ENCODE results near the gene PDE4D. TPM values are rescaled to one million over a fixed set of nuclear protein-coding genes. Genes with fewer than 3 reads are reported as not detected.

PDE4D gene
- total and polyA plus RNA-seq, 12 donors = 1.2 to 18.9 (median 2.1) TPM

- intact Hi-C loops (cut with DNase I) = no loop called here
- H3K27me3 ChIP-seq = no peaks in the 10 kb centered on the region
- H3K4me3 ChIP-seq = no peak overlapping the region
- no peaks in the 10 kb centered on the region for H3K36me3 ChIP-seq (replicated peaks in 1 of 2)
- no peak for DNase-seq
- TF ChIP-seq CTCF (IDR thresholded peaks at IDR 0.05) (no peak), POLR2A (IDR thresholded peaks at IDR 0.05) (no peak)
- no peaks in the 10 kb centered on the region for H3K4me1 ChIP-seq (replicated peaks in 1 of 2)
- 49 to 71% (median 59%) methylated on average over 2 of the region's 2 CpGs for WGBS, 4 donors
- no peak overlapping the region for H3K27ac ChIP-seq
- no peaks in the 10 kb centered on the region for H3K9me3 ChIP-seq (replicated peaks in 1 of 3)
Observed at GRCh38 chr5:59873113-59873512, 20.4 kb downstream of the PDE4D start.

- no peaks in the 10 kb centered on the region for H3K4me1 ChIP-seq (replicated peaks in 1 of 2)
- TF ChIP-seq POLR2A (IDR thresholded peaks at IDR 0.05) (no peak), CTCF (IDR thresholded peaks at IDR 0.05) (no peak)
- no peak overlapping the region for H3K27ac ChIP-seq
- H3K36me3 ChIP-seq (replicated peaks in 1 of 2) = no peaks in the 10 kb centered on the region
- intact Hi-C loops (cut with DNase I) = no loop called here
- no peak for DNase-seq
- 48 to 57% (median 54%) methylated on average over 2 of the region's 2 CpGs for WGBS, 4 donors
- H3K9me3 ChIP-seq (replicated peaks in 1 of 3) = no peaks in the 10 kb centered on the region
- H3K4me3 ChIP-seq = no peak overlapping the region
- H3K27me3 ChIP-seq = no peaks in the 10 kb centered on the region
Observed at GRCh38 chr5:59866661-59867060, 26.9 kb downstream of the PDE4D start.

- Histone ChIP-seq H3K27me3 (no peaks in the 10 kb centered on the region), H3K9me3 (replicated peaks in 1 of 3) (no peaks in the 10 kb centered on the region), H3K4me3 (no peak overlapping the region), H3K4me1 (replicated peaks in 1 of 2) (no peaks in the 10 kb centered on the region), H3K36me3 (replicated peaks in 1 of 2) (no peaks in the 10 kb centered on the region), H3K27ac (no peak overlapping the region)
- intact Hi-C loops (cut with DNase I) = no loop called here
- WGBS, 4 donors = 47 to 57% (median 52%) methylated on average over 3 of the region's 3 CpGs
- DNase-seq = no peak
- TF ChIP-seq POLR2A (IDR thresholded peaks at IDR 0.05) = no peak
- TF ChIP-seq CTCF (IDR thresholded peaks at IDR 0.05) = no peak
Observed at GRCh38 chr5:59864718-59865117, 28.8 kb downstream of the PDE4D start.

GRCh38 chr5:59863777-59864176, 29.7 kb downstream of the PDE4D start:
- no peaks in the 10 kb centered on the region for H3K4me1 ChIP-seq (replicated peaks in 1 of 2)
- H3K4me3 ChIP-seq = no peak overlapping the region
- H3K27ac ChIP-seq = no peak overlapping the region
- no peaks in the 10 kb centered on the region for H3K36me3 ChIP-seq (replicated peaks in 1 of 2)
- intact Hi-C loops (cut with DNase I) = no loop called here
- DNase-seq = no peak
- TF ChIP-seq CTCF (IDR thresholded peaks at IDR 0.05) = no peak
- no peak for TF ChIP-seq POLR2A (IDR thresholded peaks at IDR 0.05)
- 59 to 71% (median 67%) methylated on average over 5 of the region's 5 CpGs for WGBS, 4 donors
- H3K27me3 ChIP-seq = no peaks in the 10 kb centered on the region
- no peaks in the 10 kb centered on the region for H3K9me3 ChIP-seq (replicated peaks in 1 of 3)
